Natural killer cell (primary cell): Measurements from ENCODE around the gene RIMBP2. TPM values are rescaled to one million over a fixed set of nuclear protein-coding genes. Genes with fewer than 3 reads are reported as not detected.

Experiments
- ATAC-seq, 3 donors: fragments of 150-1000 bp in 2 of 3; fragments of 200-7000 bp in 1 of 3; cut with Tn5 transposase; 1 replicate in 1 of 3; 2 replicates in 2 of 3; pipeline ENCODE4 v1.10.0; 2021; ENCODE audit warnings: mild to moderate bottlenecking in 2 of 3, moderate library complexity in 2 of 3
- DNase-seq, 2 donors: peaks; one replicate each; pipeline versions ENCODE4 v3.0.0 to v3.0.0-alpha.2; 2013 to 2021; ENCODE audit warnings: mixed read lengths in 1 of 2
- H3K27ac ChIP-seq: one replicate; pipeline ENCODE4 v1.5.1; 2013; ENCODE audit warnings: mild to moderate bottlenecking, low read length
- H3K27me3 ChIP-seq: one replicate; pipeline ENCODE4 v1.6.1; 2013; ENCODE audit warnings: low read length; ENCODE audit not compliant: control insufficient read depth, insufficient read depth
- H3K36me3 ChIP-seq: one replicate; pipeline ENCODE4 v1.6.1; 2013; ENCODE audit warnings: low read length; ENCODE audit not compliant: control insufficient read depth, insufficient read depth
- H3K4me1 ChIP-seq: one replicate; pipeline ENCODE4 v1.6.1; 2013; ENCODE audit warnings: low read length; ENCODE audit not compliant: control insufficient read depth, insufficient read depth
- H3K4me3 ChIP-seq: one replicate; pipeline ENCODE4 v1.5.1; 2013; ENCODE audit warnings: low read length
- H3K9me3 ChIP-seq: one replicate; pipeline ENCODE4 v1.6.1; 2013; ENCODE audit warnings: low read length; ENCODE audit not compliant: control insufficient read depth, insufficient read depth
- H3K27ac Mint-ChIP-seq, 2 donors: one replicate each; pipeline ENCODE4 v1.8.0; 2022; ENCODE audit warnings: mild to moderate bottlenecking in 2 of 2, mixed read lengths in 2 of 2, moderate library complexity in 1 of 2
- H3K27me3 Mint-ChIP-seq, 2 donors: one replicate each; pipeline ENCODE4 v1.8.0; 2022; ENCODE audit warnings: low read depth in 2 of 2, mixed read lengths in 2 of 2
- H3K36me3 Mint-ChIP-seq: one replicate; pipeline ENCODE4 v1.8.0; 2022; ENCODE audit warnings: mixed read lengths
- H3K4me1 Mint-ChIP-seq, 2 donors: one replicate each; pipeline ENCODE4 v1.8.0; 2022; ENCODE audit warnings: mixed read lengths in 2 of 2
- H3K4me3 Mint-ChIP-seq: one replicate; pipeline ENCODE4 v1.8.0; 2022; ENCODE audit warnings: mild to moderate bottlenecking, moderate library complexity, mixed read lengths
- H3K9me3 Mint-ChIP-seq, 2 donors: one replicate each; pipeline ENCODE4 v1.8.0; 2022; ENCODE audit warnings: mixed read lengths in 2 of 2
- WGBS: methylation state at CpG from one replicate; pipeline ENCODE4 v1.1.7; 2013; ENCODE audit warnings: missing lambda C conversion rate; ENCODE audit not compliant: insufficient coverage; 5-methylcytosine and 5-hydroxymethylcytosine counted together
- intact Hi-C: fragments of 100-400 bp; cut with micrococcal nuclease; formaldehyde crosslinking; loops from one replicate; pipeline ENCODE4 v1.14.2; 2022
- total RNA-seq, 4 donors: library from RNA; stranded (reverse); fragments of 120-200 nt in 1 of 4; gene quantifications; one replicate each; pipeline versions ENCODE4 v1.2.3 to v1.2.4, GENCODE V29; 2013 to 2022
- TF ChIP-seq, protein P1 (sequence below): fragments of 200-600 bp; IDR thresholded peaks from one replicate; pipeline ENCODE4 v1.8.0; 2022; ENCODE audit warnings: antibody characterized with exemption

Gene RIMBP2
- total RNA-seq, 3 donors from 2014 or later (not counting 1 experiment from before 2014, with no cell fraction given) = not detected

- WGBS = 86% methylated on average over 7 of the region's 7 CpGs
- no peaks in the 10 kb centered on the region for H3K27me3 ChIP-seq
Observed at GRCh38 chr12:130461447-130461815, 254.7 kb downstream of the RIMBP2 start.

DNA sequence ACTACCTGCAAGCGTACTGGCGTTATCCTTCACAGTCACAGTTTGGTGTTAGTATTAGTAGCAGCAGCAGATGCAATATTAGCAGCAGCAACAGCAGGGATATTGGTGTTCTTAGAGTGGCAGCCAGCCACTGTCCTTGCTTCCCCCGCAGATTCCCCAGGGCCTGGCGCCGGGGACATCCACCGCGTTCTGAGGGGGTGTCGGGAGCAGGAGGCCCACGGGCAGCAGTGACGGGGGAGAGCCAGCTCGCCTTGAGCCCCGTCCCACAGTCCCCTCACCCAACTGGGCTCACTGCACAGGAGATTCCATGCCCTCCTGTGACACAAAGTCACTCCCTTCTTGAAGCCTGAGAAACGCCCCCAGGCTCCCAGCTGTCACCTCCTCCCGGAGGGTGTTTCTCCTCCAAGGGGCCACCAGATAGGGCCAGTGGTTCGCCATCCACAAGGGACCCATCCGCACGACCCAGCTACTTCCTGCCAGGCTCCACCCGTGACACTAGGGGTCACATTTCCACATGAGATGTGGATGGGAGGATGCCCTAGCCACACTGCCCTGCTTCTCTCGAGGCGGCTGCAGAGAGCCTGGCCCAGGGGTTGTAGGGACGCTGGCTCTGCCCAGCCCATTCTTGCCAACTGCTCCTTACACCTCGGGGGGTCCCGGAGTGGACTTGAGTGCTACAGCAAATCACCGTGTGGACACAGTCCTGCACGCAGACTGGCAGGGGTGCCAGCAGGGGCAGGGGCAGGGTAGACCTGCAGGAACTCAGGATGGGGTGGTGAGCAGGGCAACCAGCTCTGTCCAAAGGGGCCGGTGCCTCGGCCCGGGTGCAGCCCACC, 255.3 kb downstream of the RIMBP2 start:
- Histone ChIP-seq H3K27ac (no peak overlapping the region), H3K4me3 (no peak overlapping the region), H3K9me3 (no peaks in the 10 kb centered on the region), H3K27me3 (no peaks in the 10 kb centered on the region), H3K4me1 (no peaks in the 10 kb centered on the region), H3K36me3 (no peaks in the 10 kb centered on the region)
- peaks cover 0 to 2% of the 10 kb centered on the region in 2 donors for H3K9me3 Mint-ChIP-seq
- H3K27ac Mint-ChIP-seq = no peak overlapping the region
- TF ChIP-seq, protein P1, sequence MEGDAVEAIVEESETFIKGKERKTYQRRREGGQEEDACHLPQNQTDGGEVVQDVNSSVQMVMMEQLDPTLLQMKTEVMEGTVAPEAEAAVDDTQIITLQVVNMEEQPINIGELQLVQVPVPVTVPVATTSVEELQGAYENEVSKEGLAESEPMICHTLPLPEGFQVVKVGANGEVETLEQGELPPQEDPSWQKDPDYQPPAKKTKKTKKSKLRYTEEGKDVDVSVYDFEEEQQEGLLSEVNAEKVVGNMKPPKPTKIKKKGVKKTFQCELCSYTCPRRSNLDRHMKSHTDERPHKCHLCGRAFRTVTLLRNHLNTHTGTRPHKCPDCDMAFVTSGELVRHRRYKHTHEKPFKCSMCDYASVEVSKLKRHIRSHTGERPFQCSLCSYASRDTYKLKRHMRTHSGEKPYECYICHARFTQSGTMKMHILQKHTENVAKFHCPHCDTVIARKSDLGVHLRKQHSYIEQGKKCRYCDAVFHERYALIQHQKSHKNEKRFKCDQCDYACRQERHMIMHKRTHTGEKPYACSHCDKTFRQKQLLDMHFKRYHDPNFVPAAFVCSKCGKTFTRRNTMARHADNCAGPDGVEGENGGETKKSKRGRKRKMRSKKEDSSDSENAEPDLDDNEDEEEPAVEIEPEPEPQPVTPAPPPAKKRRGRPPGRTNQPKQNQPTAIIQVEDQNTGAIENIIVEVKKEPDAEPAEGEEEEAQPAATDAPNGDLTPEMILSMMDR = no peak
- intact Hi-C loops = no loop called here
- no peak overlapping the region for H3K4me3 Mint-ChIP-seq
- WGBS = 85% methylated on average over 27 of the region's 28 CpGs
- no peaks in the 10 kb centered on the region for H3K4me1 Mint-ChIP-seq
- DNase-seq (no peak), ATAC-seq (no peak)
- no peaks in the 10 kb centered on the region for H3K27me3 Mint-ChIP-seq
- no peaks in the 10 kb centered on the region for H3K36me3 Mint-ChIP-seq

More at GRCh38 chr12:130461447-130461815, 254.7 kb downstream of the RIMBP2 start:
- Histone ChIP-seq H3K9me3 (no peaks in the 10 kb centered on the region), H3K27ac (no peak overlapping the region), H3K4me3 (no peak overlapping the region), H3K4me1 (no peaks in the 10 kb centered on the region), H3K36me3 (no peaks in the 10 kb centered on the region)
- no peak for DNase-seq
- Mint-ChIP-seq H3K4me1 (no peaks in the 10 kb centered on the region), H3K27ac (no peak overlapping the region), H3K27me3 (no peaks in the 10 kb centered on the region), H3K36me3 (no peaks in the 10 kb centered on the region), H3K9me3 (peaks cover 0 to 2% of the 10 kb centered on the region in 2 donors), H3K4me3 (no peak overlapping the region)
- TF ChIP-seq, protein P1 = no peak
- no peak for ATAC-seq
- intact Hi-C loops = no loop called here

DNA sequence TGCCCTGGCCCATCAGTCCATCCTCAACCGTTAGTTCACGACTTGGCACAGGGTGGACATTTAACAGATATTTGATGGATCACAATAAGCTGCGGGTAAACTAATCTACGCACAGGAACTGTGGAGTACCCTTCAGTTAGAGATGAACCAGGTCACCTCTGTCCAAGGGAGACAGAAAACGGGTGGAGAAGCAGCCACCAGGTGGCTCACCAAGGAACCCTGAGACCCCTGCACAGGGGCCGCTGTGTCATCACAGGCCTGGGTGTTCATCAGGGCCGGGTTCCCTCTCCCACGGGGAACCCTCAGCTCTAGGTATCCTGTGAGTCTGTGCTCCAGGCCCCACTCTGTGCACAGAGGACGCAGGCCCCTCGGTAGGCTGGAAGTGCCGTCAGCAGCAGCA, 256.2 kb downstream of the RIMBP2 start:
- intact Hi-C loops = no loop called here
- ATAC-seq (no peak), DNase-seq (no peak)
- Histone ChIP-seq H3K4me1 (no peaks in the 10 kb centered on the region), H3K36me3 (no peaks in the 10 kb centered on the region), H3K27me3 (no peaks in the 10 kb centered on the region), H3K4me3 (no peak overlapping the region), H3K9me3 (no peaks in the 10 kb centered on the region), H3K27ac (no peak overlapping the region)
- Mint-ChIP-seq H3K4me1 (no peaks in the 10 kb centered on the region), H3K36me3 (no peaks in the 10 kb centered on the region), H3K27me3 (no peaks in the 10 kb centered on the region), H3K27ac (no peak overlapping the region), H3K4me3 (no peak overlapping the region), H3K9me3 (peaks cover 0 to 2% of the 10 kb centered on the region in 2 donors)
- 81% methylated on average over 11 of the region's 11 CpGs for WGBS
- TF ChIP-seq, protein P1 = no peak

DNA sequence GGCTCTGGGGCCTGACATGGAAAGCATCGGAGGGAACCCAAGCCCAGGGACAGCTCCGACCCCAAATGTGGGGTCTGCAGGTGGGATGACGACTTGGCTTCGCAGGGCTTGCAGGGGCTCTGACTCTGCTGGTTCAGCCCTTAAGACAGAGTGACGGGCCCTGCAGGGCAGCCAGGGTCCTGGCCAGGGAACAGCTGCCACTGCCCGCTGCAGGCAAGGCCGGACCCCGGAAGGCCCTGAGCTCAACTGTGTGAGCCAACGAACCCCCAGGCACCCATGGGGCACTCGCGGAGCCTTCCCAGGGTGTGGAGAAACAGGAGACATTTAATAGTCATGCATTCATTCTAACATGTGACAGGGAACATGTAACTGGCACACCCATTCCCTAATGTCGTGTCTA, 257.8 kb downstream of the RIMBP2 start:
- Histone ChIP-seq H3K27ac (no peak overlapping the region), H3K4me1 (no peaks in the 10 kb centered on the region), H3K4me3 (no peak overlapping the region), H3K9me3 (no peaks in the 10 kb centered on the region), H3K36me3 (no peaks in the 10 kb centered on the region), H3K27me3 (no peaks in the 10 kb centered on the region)
- no peak overlapping the region for H3K4me3 Mint-ChIP-seq
- TF ChIP-seq, protein P1 = no peak
- intact Hi-C loops = no loop called here
- H3K27me3 Mint-ChIP-seq = no peaks in the 10 kb centered on the region
- H3K36me3 Mint-ChIP-seq = no peaks in the 10 kb centered on the region
- WGBS = 70% methylated on average over 12 of the region's 12 CpGs
- H3K9me3 Mint-ChIP-seq = no peaks in the 10 kb centered on the region
- no peak for DNase-seq
- H3K27ac Mint-ChIP-seq = no peak overlapping the region
- no peaks in the 10 kb centered on the region for H3K4me1 Mint-ChIP-seq
- no peak for ATAC-seq
